HT1080 (cell line): Measurements from ENCODE around the gene NEK7. TPM values are rescaled to one million over a fixed set of nuclear protein-coding genes. Genes with fewer than 3 reads are reported as not detected.
"Not testable (repeated sequence)": the region's sequence is repeated elsewhere in the genome, so short reads cannot be mapped to it uniquely, and the experiment has no call there.

Experiments used
- DNase-seq: peaks from one replicate; pipeline ENCODE4 v3.0.0-alpha.2; 2015; ENCODE audit warnings: low read depth
- polyA plus RNA-seq, 2 experiments: library from polyadenylated mRNA; depleted of rRNA; stranded (reverse); fragments of >200 nt; gene quantifications; 2 replicates each; pipeline ENCODE4 v1.2.3, GENCODE V29; 2015
- total RNA-seq: library from RNA; depleted of rRNA; stranded (reverse); fragments of >200 nt; shearing (Covaris generic); gene quantifications from 2 replicates; pipeline ENCODE4 v1.2.3, GENCODE V29; 2014; rRNA removed

The NEK7 gene
- total RNA-seq: 42.7 and 48.7 TPM in 2 replicates
- 55.5 and 66.6 TPM in 2 replicates for polyA plus RNA-seq (2015; cell fraction: cytosol; rRNA removed)
- 42.6 and 53.1 TPM in 2 replicates for polyA plus RNA-seq (2015; cell fraction: nucleus; rRNA removed)

GRCh38 chr1:198156745-198157240 lies at the start of gene NEK7:
Gene NEK7 (plus strand): TSS chr1:198156998. CDS start chr1:198232581, 75,583 bp downstream.
- DNase-seq: peak; percentile 86

GRCh38 chr1:198107091-198107501 lies 49.7 kb upstream of the NEK7 start:
- DNase-seq: peak; percentile 68

GRCh38 chr1:198108636-198109370 lies 48.0 kb upstream of the NEK7 start:
- DNase-seq: no peak

- DNase-seq: no peak
Observed at GRCh38 chr1:198109371-198109715, 47.5 kb upstream of the NEK7 start.

- DNase-seq: no peak
Observed at GRCh38 chr1:198113342-198113750, 43.5 kb upstream of the NEK7 start.

GRCh38 chr1:198116069-198116468 lies 40.7 kb upstream of the NEK7 start:
- DNase-seq: no peak

- no peak for DNase-seq
Observed at GRCh38 chr1:198116469-198116868, 40.3 kb upstream of the NEK7 start.

GRCh38 chr1:198117267-198117666 lies 39.5 kb upstream of the NEK7 start:
- no peak for DNase-seq

- peak; percentile 30 for DNase-seq
Observed at GRCh38 chr1:198118134-198118533, 38.7 kb upstream of the NEK7 start.

GRCh38 chr1:198119906-198120305 lies 36.9 kb upstream of the NEK7 start:
- DNase-seq: no peak

- DNase-seq: peak; percentile 90
Observed at GRCh38 chr1:198121056-198121826, 35.6 kb upstream of the NEK7 start.

GRCh38 chr1:198122693-198123092 lies 34.1 kb upstream of the NEK7 start:
- no peak for DNase-seq

GRCh38 chr1:198123133-198123532 lies 33.7 kb upstream of the NEK7 start:
- DNase-seq: no peak

- DNase-seq: no peak
Observed at GRCh38 chr1:198124673-198125072, 32.1 kb upstream of the NEK7 start.

GRCh38 chr1:198125995-198126735 lies 30.6 kb upstream of the NEK7 start:
- DNase-seq: peak; percentile 30

GRCh38 chr1:198128533-198128932 lies 28.3 kb upstream of the NEK7 start:
- no peak for DNase-seq

GRCh38 chr1:198130053-198130452 lies 26.7 kb upstream of the NEK7 start:
- DNase-seq: not testable (repeated sequence)

GRCh38 chr1:198132060-198132781 lies 24.6 kb upstream of the NEK7 start:
- no peak for DNase-seq

- no peak for DNase-seq
Observed at GRCh38 chr1:198134252-198134651, 22.5 kb upstream of the NEK7 start.

- DNase-seq: no peak
Observed at GRCh38 chr1:198135366-198135765, 21.4 kb upstream of the NEK7 start.
